GM23248 (cell line): ENCODE results near the gene HRH3. TPM values are rescaled to one million over a fixed set of nuclear protein-coding genes. Genes with fewer than 3 reads are reported as not detected.

Source experiments
- DNase-seq: peaks from one replicate; pipeline ENCODE4 v3.0.0-alpha.2; 2015
- H2AFZ ChIP-seq: fragments of 200-600 bp; sonication (generic); 2 replicates; pipeline ENCODE4 v1.6.1; 2016; ENCODE audit warnings: antibody characterized with exemption
- H3F3A ChIP-seq: fragments of 200-600 bp; sonication (generic); 2 replicates; pipeline ENCODE4 v1.6.1; 2016; ENCODE audit warnings: mild to moderate bottlenecking, antibody characterized with exemption, mixed run types; ENCODE audit not compliant: insufficient read depth
- H3K27ac ChIP-seq: fragments of 200-600 bp; sonication (generic); 2 replicates; pipeline ENCODE4 v1.5.1; 2016; ENCODE audit warnings: mild to moderate bottlenecking
- H3K27me3 ChIP-seq: fragments of 200-600 bp; sonication (generic); replicated peaks from 2 replicates; pipeline ENCODE4 v1.6.1; 2016; ENCODE audit warnings: mild to moderate bottlenecking; ENCODE audit not compliant: insufficient read depth
- H3K36me3 ChIP-seq: fragments of 200-600 bp; sonication (generic); 2 replicates; pipeline ENCODE4 v1.6.1; 2016; ENCODE audit warnings: low read depth, mild to moderate bottlenecking
- H3K4me1 ChIP-seq: fragments of 200-600 bp; sonication (generic); 2 replicates; pipeline ENCODE4 v1.6.1; 2016; ENCODE audit warnings: mild to moderate bottlenecking; ENCODE audit not compliant: insufficient read depth
- H3K4me2 ChIP-seq: fragments of 200-600 bp; sonication (generic); one replicate; pipeline ENCODE4 v1.6.1; 2016; ENCODE audit warnings: mild to moderate bottlenecking; ENCODE audit not compliant: unreplicated experiment
- H3K4me3 ChIP-seq: fragments of 200-600 bp; sonication (generic); 2 replicates; pipeline ENCODE4 v1.5.1; 2016; ENCODE audit warnings: mild to moderate bottlenecking
- H3K79me2 ChIP-seq: fragments of 200-600 bp; sonication (generic); 2 replicates; pipeline ENCODE4 v1.6.1; 2016; ENCODE audit warnings: mild to moderate bottlenecking; ENCODE audit not compliant: insufficient read depth
- H3K9ac ChIP-seq: fragments of 200-600 bp; sonication (generic); 2 replicates; pipeline ENCODE4 v1.6.1; 2016; ENCODE audit warnings: mild to moderate bottlenecking
- H3K9me2 ChIP-seq: fragments of 200-600 bp; sonication (generic); 2 replicates; pipeline ENCODE4 v1.6.1; 2016; ENCODE audit warnings: mixed run types, mild to moderate bottlenecking, moderate library complexity; ENCODE audit not compliant: insufficient read depth
- H3K9me3 ChIP-seq: fragments of 200-600 bp; sonication (generic); one replicate; pipeline ENCODE4 v1.6.1; 2017; ENCODE audit warnings: low read depth
- H4K20me1 ChIP-seq: fragments of 200-600 bp; sonication (generic); 2 replicates; pipeline ENCODE4 v1.6.0; 2016; ENCODE audit not compliant: insufficient read depth
- EZH2 ChIP-seq: fragments of 200-600 bp; sonication (generic); IDR thresholded peaks from 2 replicates; pipeline ENCODE4 v1.6.1; 2018; ENCODE audit warnings: antibody characterized with exemption, mild to moderate bottlenecking; ENCODE audit not compliant: insufficient read depth, poor library complexity, severe bottlenecking
- EZH2phosphoT487 ChIP-seq: fragments of 200-600 bp; sonication (generic); IDR thresholded peaks from 2 replicates; pipeline ENCODE4 v1.6.1; 2018; ENCODE audit warnings: antibody characterized with exemption, moderate library complexity, mild to moderate bottlenecking, low read depth; ENCODE audit not compliant: insufficient read depth
- WGBS, 2 experiments: methylation state at CpG; one replicate each; pipeline ENCODE4 v1.1.6; 2015 to 2017; ENCODE audit warnings: low lambda C conversion rate in 2 of 2, low coverage in 1 of 2; ENCODE audit errors: missing lambda C conversion rate in 2 of 2; 5-methylcytosine and 5-hydroxymethylcytosine counted together
- in situ Hi-C: fragments of 300-500 bp; cut with MboI; formaldehyde crosslinking; loops from 2 replicates; pipeline ENCODE4 v1.15.0; 2020
- polyA plus RNA-seq: library from polyadenylated mRNA; unstranded; fragments of >200 nt; fragmentation: Nextera tagmentation; extraction: Ambion mirVana; gene quantifications from 2 replicates; pipeline ENCODE4 v1.2.1, GENCODE V29; 2016
- total RNA-seq: library from RNA; depleted of rRNA; stranded (reverse); fragments of >200 nt; shearing (Covaris generic); gene quantifications from 2 replicates; pipeline ENCODE4 v1.2.3, GENCODE V29; 2014

The HRH3 gene
- total and polyA plus RNA-seq, 2 experiments from 2014 or later, result not detected

DNA sequence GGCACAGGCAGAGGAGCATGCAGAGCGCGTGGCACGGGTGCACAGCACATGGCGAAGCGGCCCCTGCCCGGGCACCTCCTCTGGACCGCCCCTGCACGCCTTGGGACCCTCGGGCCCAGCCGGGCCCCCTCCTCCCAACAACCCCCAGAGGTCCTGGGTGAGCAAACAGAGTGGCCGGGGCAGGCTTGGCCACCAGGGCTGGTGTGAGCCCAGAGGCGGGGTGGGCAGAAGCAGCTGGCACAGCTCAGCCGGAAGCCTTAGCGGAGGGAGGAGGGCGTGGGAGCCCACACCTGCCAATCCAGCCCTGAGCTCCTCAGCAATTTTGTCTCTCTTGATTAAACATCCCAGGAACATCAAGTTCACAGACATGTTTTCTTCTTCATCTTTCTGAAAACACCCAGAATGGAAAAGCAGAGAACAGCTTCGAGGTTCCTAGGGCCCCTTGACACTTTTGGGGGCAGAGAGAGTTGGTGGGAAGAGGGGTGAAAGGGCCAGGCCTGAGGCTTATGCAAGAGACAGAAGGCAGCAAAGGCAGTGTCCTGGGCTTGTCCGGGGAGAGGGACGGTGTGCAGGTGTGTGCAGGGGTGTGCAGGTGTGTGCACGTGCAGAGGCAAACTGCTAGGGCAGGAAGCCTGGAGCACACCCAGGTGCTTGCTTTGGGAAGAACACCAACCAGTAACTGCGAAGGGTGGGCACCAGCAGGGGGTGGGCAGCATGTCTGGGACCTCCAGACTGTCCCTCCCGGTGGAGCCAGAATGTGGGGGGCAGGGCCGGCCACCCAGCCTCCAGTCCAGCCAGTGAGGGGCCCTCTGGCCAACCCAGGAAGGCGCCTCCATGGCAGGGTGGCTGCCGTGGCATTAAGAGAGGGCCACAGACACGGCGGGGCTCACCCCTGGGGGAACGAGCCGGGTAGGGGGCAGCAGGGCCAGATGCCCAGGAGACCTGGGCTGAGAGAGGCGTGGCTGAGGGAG lies 4.8 kb downstream of the HRH3 start:
- H3K9me2 ChIP-seq, result no peaks in the 10 kb centered on the region
- no peaks in the 10 kb centered on the region for H4K20me1 ChIP-seq
- in situ Hi-C loops, result no loop called here
- DNase-seq, result no peak
- TF ChIP-seq EZH2phosphoT487, result no peak
- TF ChIP-seq EZH2, result no peak
- H2AFZ ChIP-seq, result no peak overlapping the region
- H3K4me1 ChIP-seq, result no peaks in the 10 kb centered on the region
- H3K4me2 ChIP-seq, result no peak overlapping the region
- no peak overlapping the region for H3K27ac ChIP-seq
- no peaks in the 10 kb centered on the region for H3K9me3 ChIP-seq
- H3K79me2 ChIP-seq, result no peaks in the 10 kb centered on the region
- no peaks in the 10 kb centered on the region for H3K36me3 ChIP-seq
- no peak overlapping the region for H3K4me3 ChIP-seq
- no peaks in the 10 kb centered on the region for H3F3A ChIP-seq
- 69 to 71% methylated on average over 26 to 29 of the region's 29 CpGs for WGBS, 2 experiments
- H3K9ac ChIP-seq, result no peak overlapping the region
- peaks cover 16% of the 10 kb centered on the region for H3K27me3 ChIP-seq

GRCh38 chr20:62214067-62214466 lies 6.0 kb downstream of the HRH3 start:
- Histone ChIP-seq H3K4me1 (no peaks in the 10 kb centered on the region), H3K4me3 (no peak overlapping the region), H2AFZ (no peak overlapping the region), H4K20me1 (no peaks in the 10 kb centered on the region), H3K9me3 (no peaks in the 10 kb centered on the region), H3K79me2 (no peaks in the 10 kb centered on the region), H3K9ac (no peak overlapping the region), H3K27me3 (peaks cover 13% of the 10 kb centered on the region), H3K27ac (no peak overlapping the region), H3K4me2 (no peak overlapping the region), H3K36me3 (no peaks in the 10 kb centered on the region), H3F3A (no peaks in the 10 kb centered on the region), H3K9me2 (no peaks in the 10 kb centered on the region)
- WGBS, 2 experiments, result 34 to 43% methylated on average over 11 to 12 of the region's 12 CpGs
- TF ChIP-seq EZH2phosphoT487, result no peak
- TF ChIP-seq EZH2, result no peak
- in situ Hi-C loops, result no loop called here
- DNase-seq, result no peak

- Histone ChIP-seq H3K9me3 (no peaks in the 10 kb centered on the region), H3K4me2 (no peak overlapping the region), H3K9me2 (no peaks in the 10 kb centered on the region), H4K20me1 (no peaks in the 10 kb centered on the region), H3K79me2 (no peaks in the 10 kb centered on the region), H3K36me3 (no peaks in the 10 kb centered on the region), H3K4me1 (no peaks in the 10 kb centered on the region), H3K27ac (no peak overlapping the region), H3F3A (no peaks in the 10 kb centered on the region), H2AFZ (no peak overlapping the region), H3K27me3 (no peaks in the 10 kb centered on the region; the same call in 1 of the 2 replicates), H3K4me3 (no peak overlapping the region), H3K9ac (no peak overlapping the region)
- DNase-seq, result no peak
- WGBS, 2 experiments, result 19 to 24% methylated on average over 10 of the region's 10 CpGs
- in situ Hi-C loops, result no loop called here
- TF ChIP-seq EZH2 (no peak), EZH2phosphoT487 (no peak)
Observed at GRCh38 chr20:62212299-62212698, 7.8 kb downstream of the HRH3 start.

- in situ Hi-C loops, result no loop called here
- TF ChIP-seq EZH2 (no peak), EZH2phosphoT487 (no peak)
Observed at GRCh38 chr20:62211769-62212288, 8.2 kb downstream of the HRH3 start.

More at GRCh38 chr20:62211769-62212288, 8.2 kb downstream of the HRH3 start:
- Histone ChIP-seq H3K27ac (no peak overlapping the region), H4K20me1 (no peaks in the 10 kb centered on the region), H3K36me3 (no peaks in the 10 kb centered on the region), H3F3A (no peaks in the 10 kb centered on the region), H3K27me3 (no peaks in the 10 kb centered on the region; the same call in 1 of the 2 replicates), H3K9me3 (no peaks in the 10 kb centered on the region), H3K9ac (no peak overlapping the region), H3K4me3 (no peak overlapping the region), H3K4me2 (no peak overlapping the region), H2AFZ (no peak overlapping the region), H3K9me2 (no peaks in the 10 kb centered on the region), H3K79me2 (no peaks in the 10 kb centered on the region), H3K4me1 (no peaks in the 10 kb centered on the region)
- 35 to 37% methylated on average over 8 of the region's 9 CpGs for WGBS, 2 experiments
- DNase-seq, result no peak
